ENCODE results near the gene SST.

The SST gene

GRCh38 chr3:187629711-187630110 is 40.5 kb downstream of the SST start:
- ATAC-seq, result no peak

GRCh38 chr3:187628169-187628568 is 42.0 kb downstream of the SST start:
- ATAC-seq (no peak), DNase-seq (no peak)

More at GRCh38 chr3:187629711-187630110, 40.5 kb downstream of the SST start:
- DNase-seq, result no peak

GRCh38 chr3:187626581-187626980 is 43.6 kb downstream of the SST start:
- no peak for DNase-seq
- no peak for ATAC-seq

GRCh38 chr3:187624588-187624987 is 45.6 kb downstream of the SST start:
- no peak for DNase-seq
- ATAC-seq, result no peak

- ATAC-seq (peak; percentile 46), DNase-seq (no peak)
These were observed 46.8 kb downstream of the SST start for GRCh38 chr3:187623285-187623814.

GRCh38 chr3:187621881-187622280 is 48.3 kb downstream of the SST start:
- no peak for ATAC-seq

GRCh38 chr3:187619461-187619860 is 50.7 kb downstream of the SST start:
- no peak for ATAC-seq
- DNase-seq, result no peak

More at GRCh38 chr3:187621881-187622280, 48.3 kb downstream of the SST start:
- no peak for DNase-seq

All from stimulated activated naive CD8-positive, alpha-beta T cell treated with anti-CD3 and anti-CD28 coated beads, Interleukin-15, Interleukin-2, amounts not matched to agents 100 U/mL and 50 U/mL, for 24 hours (primary cell).